Esophagus squamous epithelium (tissue), 5 donors: Measurements from ENCODE around the gene SLC30A3. TPM values are rescaled to one million over a fixed set of nuclear protein-coding genes. Genes with fewer than 3 reads are reported as not detected.

Source experiments
- DNase-seq: peaks from one replicate; lab custom pipeline; 2025; lab: John Stamatoyannopoulos, UW
- H3K27ac ChIP-seq, 4 donors: fragments of 200-600 bp; sonication (generic); one replicate each; pipeline ENCODE4 v1.5.1; 2016 to 2019; ENCODE audit warnings: mild to moderate bottlenecking in 1 of 4
- H3K27me3 ChIP-seq, 4 donors: fragments of 200-600 bp; sonication (generic); 1 replicate in 3 of 4; 2 replicates in 1 of 4; pipeline versions ENCODE4 v1.5.1 to v1.6.0; 2017 to 2021; ENCODE audit warnings: antibody characterized with exemption in 1 of 4
- H3K36me3 ChIP-seq, 3 donors: fragments of 200-600 bp; sonication (generic); one replicate each; pipeline ENCODE4 v1.5.1; 2016 to 2019
- H3K4me1 ChIP-seq, 3 donors: fragments of 200-600 bp; sonication (generic); one replicate each; pipeline ENCODE4 v1.5.1; 2017 to 2019
- H3K4me3 ChIP-seq, 4 donors: fragments of 200-600 bp; sonication (generic); 1 replicate in 3 of 4; 2 replicates in 1 of 4; pipeline ENCODE4 v1.5.1; 2016 to 2019; ENCODE audit warnings: mild to moderate bottlenecking in 2 of 4, moderate library complexity in 1 of 4
- H3K9me3 ChIP-seq, 3 donors: fragments of 200-600 bp; sonication (generic); one replicate each; pipeline ENCODE4 v1.5.1; 2016 to 2019
- CTCF ChIP-seq, 6 experiments: fragments of 450-650 bp in 4 of 6; fragments of 200-600 bp in 2 of 6; sonication (generic) in 2 of 6; IDR thresholded peaks; one replicate each; pipeline ENCODE4 v1.5.1; 2016 to 2019; ENCODE audit warnings: antibody characterized with exemption in 6 of 6, mild to moderate bottlenecking in 4 of 6, moderate library complexity in 4 of 6
- POLR2A ChIP-seq, 4 donors: fragments of 450-650 bp; IDR thresholded peaks; one replicate each; pipeline ENCODE4 v1.6.1; 2017; ENCODE audit warnings: antibody characterized with exemption in 4 of 4, mild to moderate bottlenecking in 4 of 4, moderate library complexity in 3 of 4
- WGBS, 2 donors: methylation state at CpG; one replicate each; pipeline ENCODE4 v1.1.5; 2018; 5-methylcytosine and 5-hydroxymethylcytosine counted together
- intact Hi-C: fragments of 100-400 bp; cut with DNase I; formaldehyde crosslinking; loops from one replicate; pipeline ENCODE4 v1.15.0; 2022
- total RNA-seq, 4 donors: library from RNA; depleted of rRNA; stranded (reverse); fragments of >200 nt; gene quantifications; one replicate each; pipeline ENCODE4 v1.1.0, GENCODE V29; 2016
- donor health status: DM: yes; HTN: yes; CAD: no.

Gene SLC30A3
- total RNA-seq, 4 donors from 2014 or later = 0.18 to 0.19 TPM; not detected in 2

DNA sequence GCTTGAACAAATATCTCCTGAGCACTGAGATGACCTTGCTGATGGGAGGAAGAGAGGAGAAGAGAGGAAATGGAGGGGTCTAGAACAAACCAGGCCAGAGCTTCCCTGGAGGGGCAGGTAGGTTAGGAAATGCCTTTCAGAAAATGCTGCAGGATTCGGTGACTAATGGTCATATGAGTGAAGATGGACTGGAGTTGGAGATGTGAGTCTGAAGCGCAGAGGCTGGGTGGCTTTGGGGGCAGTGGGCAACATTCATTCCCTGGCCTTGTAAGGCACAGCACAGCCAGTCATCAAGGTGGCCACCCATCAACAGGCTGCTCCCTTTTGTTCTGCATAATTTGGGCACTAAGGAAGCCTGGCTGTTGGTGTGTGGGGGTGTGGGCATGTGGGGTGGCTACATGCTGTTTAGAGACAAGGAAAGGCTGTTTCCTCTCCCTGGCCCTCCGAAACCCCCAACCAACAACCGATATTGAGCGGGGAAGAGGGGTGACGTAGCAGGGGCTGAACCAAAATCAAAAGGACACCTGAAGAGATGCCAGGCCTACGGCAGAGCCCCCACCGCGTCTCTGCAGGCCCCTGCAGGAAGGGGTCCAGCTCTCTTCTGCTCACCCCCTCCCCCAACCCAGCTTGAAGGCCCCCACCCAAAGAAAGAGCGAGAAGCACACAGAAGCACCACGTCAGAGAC is 1.5 kb downstream of the SLC30A3 start:
- peaks cover 30 to 41% (median 32%) of the 10 kb centered on the region in 3 donors for H3K4me1 ChIP-seq
- no peak for TF ChIP-seq CTCF (IDR thresholded peaks at IDR 0.05)
- H3K27ac ChIP-seq = no peak overlapping the region
- 61 to 71% methylated on average over 9 to 10 of the region's 11 CpGs for WGBS, 2 donors
- no peaks in the 10 kb centered on the region for H3K9me3 ChIP-seq
- intact Hi-C loops = no loop called here
- H3K4me3 ChIP-seq = peak overlapping the region in 2 of 4 donors; percentile 57 to 61
- no peaks in the 10 kb centered on the region for H3K36me3 ChIP-seq
- DNase-seq = no peak
- H3K27me3 ChIP-seq = peaks cover 16 to 100% (median 28%) of the 10 kb centered on the region in 4 donors

DNA sequence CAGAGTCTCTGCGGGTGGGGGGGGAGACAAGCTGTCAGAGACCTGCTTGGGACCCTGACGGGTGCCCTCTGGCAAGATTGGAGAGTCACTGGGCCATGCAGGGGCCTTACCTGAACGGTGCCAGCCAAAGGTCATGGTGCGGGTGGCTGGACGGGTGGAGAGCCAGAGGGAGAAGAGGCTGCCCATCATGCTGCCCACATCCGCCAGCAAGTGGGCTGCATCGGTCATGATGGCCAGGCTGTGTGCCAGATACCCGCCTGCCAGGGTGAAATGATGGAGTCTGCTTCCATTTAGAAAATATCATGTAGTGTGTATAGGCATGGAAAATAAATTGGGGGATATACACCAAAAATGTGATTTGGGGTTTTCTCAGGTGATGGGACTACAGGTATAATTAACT is 4.8 kb downstream of the SLC30A3 start:
- H3K9me3 ChIP-seq = no peaks in the 10 kb centered on the region
- H3K4me3 ChIP-seq = no peak overlapping the region
- intact Hi-C loops = no loop called here
- no peak overlapping the region for H3K27ac ChIP-seq
- no peak for TF ChIP-seq POLR2A (IDR thresholded peaks at IDR 0.05)
- TF ChIP-seq CTCF (IDR thresholded peaks at IDR 0.05) = no peak
- H3K36me3 ChIP-seq = no peaks in the 10 kb centered on the region
- peaks cover 10 to 95% (median 14%) of the 10 kb centered on the region in 4 donors for H3K27me3 ChIP-seq
- peaks cover 8 to 16% (median 13%) of the 10 kb centered on the region in 3 donors for H3K4me1 ChIP-seq
- no peak for DNase-seq
- WGBS, 2 donors = 86% methylated on average over 6 to 7 of the region's 8 CpGs

DNA sequence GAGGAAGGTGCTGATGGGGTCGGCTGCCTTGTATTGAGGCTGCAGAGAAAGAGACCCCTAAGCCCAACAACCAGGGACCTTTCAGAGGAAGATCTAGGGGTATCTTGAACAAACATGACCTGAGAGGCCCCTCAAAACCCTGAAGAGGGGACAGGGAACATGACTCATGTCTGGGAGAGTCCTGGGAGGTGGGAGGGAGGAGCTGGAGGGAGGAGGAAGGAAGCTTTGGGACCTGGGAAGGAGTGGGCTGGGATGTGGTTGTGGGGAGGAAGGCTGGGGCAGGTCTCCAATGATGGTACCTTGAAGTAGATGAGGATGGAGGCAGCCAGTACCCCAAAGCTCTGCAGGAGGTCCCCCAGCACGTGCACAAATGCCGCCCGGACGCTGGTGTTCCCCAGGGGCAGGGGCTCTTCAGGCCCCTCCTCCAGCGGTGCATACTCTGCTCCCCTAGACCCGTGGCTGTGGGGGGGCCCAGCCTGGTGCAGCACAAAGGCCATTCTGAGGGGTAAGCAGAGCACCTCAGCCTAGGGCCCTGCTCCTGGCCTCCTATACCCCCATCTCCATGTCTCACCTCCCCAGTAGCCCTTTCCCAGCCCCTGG is 5.9 kb downstream of the SLC30A3 start:
- TF ChIP-seq CTCF (IDR thresholded peaks at IDR 0.05) (no peak), POLR2A (IDR thresholded peaks at IDR 0.05) (no peak)
- Histone ChIP-seq H3K27me3 (peaks cover 5 to 94% (median 11%) of the 10 kb centered on the region in 4 donors), H3K4me3 (no peak overlapping the region), H3K4me1 (peaks cover 0 to 5% (median 2%) of the 10 kb centered on the region in 3 donors), H3K36me3 (no peaks in the 10 kb centered on the region), H3K9me3 (no peaks in the 10 kb centered on the region), H3K27ac (no peak overlapping the region)
- intact Hi-C loops = no loop called here
- 57 to 60% methylated on average over 1 to 3 of the region's 7 CpGs for WGBS, 2 donors
- no peak for DNase-seq

DNA sequence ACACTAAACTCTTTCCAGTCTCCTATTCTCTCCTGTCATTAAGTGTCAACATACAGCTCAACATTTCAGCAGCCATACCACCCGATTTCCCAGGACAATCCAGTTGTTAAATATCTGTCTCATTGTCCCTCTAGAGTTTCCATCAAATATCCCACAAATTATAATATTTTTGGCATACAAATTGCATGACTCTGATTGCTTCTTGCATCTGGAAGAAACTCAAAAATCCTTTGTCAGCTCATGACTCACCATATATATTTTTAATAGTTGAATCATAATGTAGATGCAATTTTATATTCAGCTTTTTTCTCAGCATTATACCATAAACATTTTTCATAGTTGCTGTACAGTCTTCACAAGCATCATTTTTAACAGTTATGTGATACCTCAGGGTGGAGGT is 7.2 kb downstream of the SLC30A3 start:
- WGBS, 2 donors = 14 to 22% methylated on average over 1 of the region's 1 CpG
- DNase-seq = no peak
- no peaks in the 10 kb centered on the region for H3K36me3 ChIP-seq
- H3K27me3 ChIP-seq = peaks cover 0 to 94% (median 2%) of the 10 kb centered on the region in 4 donors
- H3K9me3 ChIP-seq = no peaks in the 10 kb centered on the region
- no peak overlapping the region for H3K4me3 ChIP-seq
- no peak overlapping the region for H3K27ac ChIP-seq
- TF ChIP-seq CTCF (IDR thresholded peaks at IDR 0.05) (no peak), POLR2A (IDR thresholded peaks at IDR 0.05) (no peak)
- intact Hi-C loops = no loop called here
- no peaks in the 10 kb centered on the region for H3K4me1 ChIP-seq

- H3K36me3 ChIP-seq = no peaks in the 10 kb centered on the region
- peaks cover 0 to 4% (median 0%) of the 10 kb centered on the region in 3 donors for H3K4me1 ChIP-seq
- H3K9me3 ChIP-seq = no peaks in the 10 kb centered on the region
- H3K4me3 ChIP-seq = no peak overlapping the region
- DNase-seq = no peak
- peaks cover 0 to 94% (median under 1%) of the 10 kb centered on the region in 4 donors for H3K27me3 ChIP-seq
- H3K27ac ChIP-seq = no peak overlapping the region
- intact Hi-C loops = no loop called here
- TF ChIP-seq CTCF (IDR thresholded peaks at IDR 0.05) = no peak
- no peak for TF ChIP-seq POLR2A (IDR thresholded peaks at IDR 0.05)
- WGBS, 2 donors = 33 to 49% methylated on average over 6 to 11 of the region's 13 CpGs
Measured at GRCh38 chr2:27255187-27255586, 7.7 kb downstream of the SLC30A3 start.
